Body of pancreas (tissue), 4 donors: ENCODE measurements around the gene NF1.

Source experiments
- POLR2A ChIP-seq, 3 donors: fragments of 450-650 bp; IDR thresholded peaks; one replicate each; pipeline ENCODE4 v1.6.1; 2016; ENCODE audit warnings: antibody characterized with exemption in 3 of 3, mild to moderate bottlenecking in 2 of 3
- TF ChIP-seq, protein P1 (sequence below), 7 experiments: fragments of 450-650 bp in 4 of 7; fragments of 200-600 bp in 3 of 7; sonication (generic) in 3 of 7; IDR thresholded peaks; one replicate each; pipeline ENCODE4 v1.5.1; 2016 to 2019; ENCODE audit warnings: antibody characterized with exemption in 7 of 7

DNA sequence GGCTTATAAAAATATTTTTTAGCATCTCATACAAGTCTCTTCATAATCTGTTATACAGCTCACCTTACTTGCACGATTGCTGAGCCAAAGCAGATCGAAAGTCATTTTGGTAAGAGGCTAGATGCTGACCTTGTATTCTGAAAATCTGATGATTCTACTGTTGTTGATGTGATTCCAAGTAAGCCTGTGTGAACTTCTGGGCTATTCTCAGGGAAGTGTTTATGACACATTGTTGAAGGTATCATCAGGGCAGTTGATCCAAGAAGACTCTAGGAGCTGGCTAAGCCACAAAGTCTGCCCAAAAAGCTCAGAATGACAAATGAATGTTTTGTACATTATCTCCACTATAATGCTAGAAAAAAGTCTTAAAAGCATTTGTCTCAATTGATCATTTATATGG is 186.3 kb downstream of the NF1 start:
- TF ChIP-seq POLR2A (IDR thresholded peaks at IDR 0.05): no peak
- TF ChIP-seq, protein P1, sequence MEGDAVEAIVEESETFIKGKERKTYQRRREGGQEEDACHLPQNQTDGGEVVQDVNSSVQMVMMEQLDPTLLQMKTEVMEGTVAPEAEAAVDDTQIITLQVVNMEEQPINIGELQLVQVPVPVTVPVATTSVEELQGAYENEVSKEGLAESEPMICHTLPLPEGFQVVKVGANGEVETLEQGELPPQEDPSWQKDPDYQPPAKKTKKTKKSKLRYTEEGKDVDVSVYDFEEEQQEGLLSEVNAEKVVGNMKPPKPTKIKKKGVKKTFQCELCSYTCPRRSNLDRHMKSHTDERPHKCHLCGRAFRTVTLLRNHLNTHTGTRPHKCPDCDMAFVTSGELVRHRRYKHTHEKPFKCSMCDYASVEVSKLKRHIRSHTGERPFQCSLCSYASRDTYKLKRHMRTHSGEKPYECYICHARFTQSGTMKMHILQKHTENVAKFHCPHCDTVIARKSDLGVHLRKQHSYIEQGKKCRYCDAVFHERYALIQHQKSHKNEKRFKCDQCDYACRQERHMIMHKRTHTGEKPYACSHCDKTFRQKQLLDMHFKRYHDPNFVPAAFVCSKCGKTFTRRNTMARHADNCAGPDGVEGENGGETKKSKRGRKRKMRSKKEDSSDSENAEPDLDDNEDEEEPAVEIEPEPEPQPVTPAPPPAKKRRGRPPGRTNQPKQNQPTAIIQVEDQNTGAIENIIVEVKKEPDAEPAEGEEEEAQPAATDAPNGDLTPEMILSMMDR (IDR thresholded peaks at IDR 0.05): no peak
